Left lung (tissue), 10 donors: ENCODE measurements around the gene SND1. TPM values are rescaled to one million over a fixed set of nuclear protein-coding genes. Genes with fewer than 3 reads are reported as not detected.

ENCODE experiments used
- ATAC-seq: fragments of 200-7000 bp; cut with Tn5 transposase; one replicate; pipeline ENCODE4 v1.9.1; 2020; ENCODE audit warnings: moderate library complexity
- DNase-seq, 4 donors: peaks; one replicate each; pipeline ENCODE4 v3.0.0-alpha.2; 2013 to 2020
- H3K27ac ChIP-seq, 2 donors: fragments of 200-600 bp; sonication (generic) in 1 of 2; one replicate each; pipeline versions ENCODE4 v1.5.0 to v1.8.0; 2020 to 2021
- H3K27me3 ChIP-seq, 2 donors: fragments of 200-600 bp; sonication (generic) in 1 of 2; one replicate each; pipeline versions ENCODE4 v1.5.0 to v1.8.0; 2020 to 2021
- H3K36me3 ChIP-seq, 2 donors: fragments of 200-600 bp; sonication (generic) in 1 of 2; one replicate each; pipeline versions ENCODE4 v1.5.0 to v1.8.0; 2020 to 2021
- H3K4me1 ChIP-seq, 2 donors: fragments of 200-600 bp; one replicate each; pipeline ENCODE4 v1.8.0; 2021
- H3K4me3 ChIP-seq, 2 donors: fragments of 200-600 bp; sonication (generic) in 1 of 2; one replicate each; pipeline versions ENCODE4 v1.5.0 to v1.8.0; 2020 to 2021; ENCODE audit warnings: mild to moderate bottlenecking in 1 of 2
- H3K9me3 ChIP-seq, 2 donors: fragments of 200-600 bp; sonication (generic) in 1 of 2; one replicate each; pipeline versions ENCODE4 v1.5.0 to v1.8.0; 2020 to 2021
- intact Hi-C, 2 donors: fragments of 100-400 bp; cut with DNase I; formaldehyde crosslinking; loops; one replicate each; pipeline versions ENCODE4 v1.11.2 to v1.14.2; 2022
- polyA plus RNA-seq, 6 donors: library from polyadenylated mRNA; unstranded; fragments of 120-200 nt; gene quantifications; one replicate each; pipeline ENCODE4 v1.2.1, GENCODE V29; 2013; ENCODE audit not compliant: insufficient read length in 6 of 6
- total RNA-seq, 2 donors: library from RNA; stranded (reverse); fragmentation: NEBNext Ultra II Directional; extraction: Animal tissue kit (Norgen Biotek cat#: 25700); gene quantifications; one replicate each; pipeline ENCODE4 v1.2.1, GENCODE V29; 2021
- TF ChIP-seq, protein P1 (sequence below), 2 donors: fragments of 200-600 bp; sonication (generic) in 1 of 2; IDR thresholded peaks; one replicate each; pipeline versions ENCODE4 v1.5.0 to v1.8.0; 2021; ENCODE audit warnings: antibody characterized with exemption in 2 of 2
- donor health status: DM: no; HTN: yes; CAD: no.
- donor health status: DM: no; HTN: no; CAD: no.

Gene SND1
- total and polyA plus RNA-seq, 8 donors: 141 to 229 (median 156) TPM

DNA sequence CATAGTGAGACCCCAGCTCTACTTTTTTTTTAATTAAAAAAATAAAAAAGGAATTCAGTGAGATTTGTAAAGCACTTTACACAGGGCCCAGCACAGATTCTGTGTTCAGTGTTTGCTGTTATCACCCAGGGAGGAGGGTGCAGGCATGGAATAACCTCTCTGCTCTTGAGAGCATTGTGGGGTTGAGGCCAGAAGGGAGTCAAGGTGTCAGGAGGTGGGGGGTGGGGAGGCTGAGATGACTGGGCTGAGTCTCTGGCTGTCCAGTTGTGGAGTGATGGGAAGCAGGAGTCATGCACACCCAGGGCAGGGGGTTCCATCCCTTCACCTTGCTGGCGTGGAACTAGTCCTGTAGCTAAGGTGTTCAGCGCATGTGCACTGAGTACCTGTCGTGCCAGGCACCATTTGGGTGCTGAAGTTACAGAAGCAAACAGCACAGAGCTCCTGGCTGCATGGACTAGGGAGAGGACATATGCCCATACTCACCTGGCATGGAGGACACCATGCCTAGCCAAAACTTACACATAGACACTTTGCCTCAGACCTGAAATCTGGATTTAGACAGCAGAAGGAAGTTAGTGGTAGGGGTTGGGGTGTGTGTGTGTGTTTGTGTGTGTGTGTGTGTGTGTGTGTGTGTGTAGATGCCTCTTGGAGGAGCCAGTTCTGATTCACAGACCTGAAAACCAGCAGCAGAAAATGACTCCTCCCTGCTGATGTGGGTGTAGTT lies 448.4 kb downstream of the SND1 start:
- Histone ChIP-seq H3K36me3 (peaks cover 0 to 24% of the 10 kb centered on the region in 2 donors), H3K27me3 (peaks cover 15 to 26% of the 10 kb centered on the region in 2 donors), H3K4me3 (no peak overlapping the region), H3K4me1 (peaks cover 10 to 13% of the 10 kb centered on the region in 2 donors), H3K27ac (no peak overlapping the region), H3K9me3 (no peaks in the 10 kb centered on the region)
- TF ChIP-seq, protein P1, sequence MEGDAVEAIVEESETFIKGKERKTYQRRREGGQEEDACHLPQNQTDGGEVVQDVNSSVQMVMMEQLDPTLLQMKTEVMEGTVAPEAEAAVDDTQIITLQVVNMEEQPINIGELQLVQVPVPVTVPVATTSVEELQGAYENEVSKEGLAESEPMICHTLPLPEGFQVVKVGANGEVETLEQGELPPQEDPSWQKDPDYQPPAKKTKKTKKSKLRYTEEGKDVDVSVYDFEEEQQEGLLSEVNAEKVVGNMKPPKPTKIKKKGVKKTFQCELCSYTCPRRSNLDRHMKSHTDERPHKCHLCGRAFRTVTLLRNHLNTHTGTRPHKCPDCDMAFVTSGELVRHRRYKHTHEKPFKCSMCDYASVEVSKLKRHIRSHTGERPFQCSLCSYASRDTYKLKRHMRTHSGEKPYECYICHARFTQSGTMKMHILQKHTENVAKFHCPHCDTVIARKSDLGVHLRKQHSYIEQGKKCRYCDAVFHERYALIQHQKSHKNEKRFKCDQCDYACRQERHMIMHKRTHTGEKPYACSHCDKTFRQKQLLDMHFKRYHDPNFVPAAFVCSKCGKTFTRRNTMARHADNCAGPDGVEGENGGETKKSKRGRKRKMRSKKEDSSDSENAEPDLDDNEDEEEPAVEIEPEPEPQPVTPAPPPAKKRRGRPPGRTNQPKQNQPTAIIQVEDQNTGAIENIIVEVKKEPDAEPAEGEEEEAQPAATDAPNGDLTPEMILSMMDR (IDR thresholded peaks at IDR 0.05): no peak
- no peak for ATAC-seq
- no peak for DNase-seq
- intact Hi-C loops: no loop called here

DNA sequence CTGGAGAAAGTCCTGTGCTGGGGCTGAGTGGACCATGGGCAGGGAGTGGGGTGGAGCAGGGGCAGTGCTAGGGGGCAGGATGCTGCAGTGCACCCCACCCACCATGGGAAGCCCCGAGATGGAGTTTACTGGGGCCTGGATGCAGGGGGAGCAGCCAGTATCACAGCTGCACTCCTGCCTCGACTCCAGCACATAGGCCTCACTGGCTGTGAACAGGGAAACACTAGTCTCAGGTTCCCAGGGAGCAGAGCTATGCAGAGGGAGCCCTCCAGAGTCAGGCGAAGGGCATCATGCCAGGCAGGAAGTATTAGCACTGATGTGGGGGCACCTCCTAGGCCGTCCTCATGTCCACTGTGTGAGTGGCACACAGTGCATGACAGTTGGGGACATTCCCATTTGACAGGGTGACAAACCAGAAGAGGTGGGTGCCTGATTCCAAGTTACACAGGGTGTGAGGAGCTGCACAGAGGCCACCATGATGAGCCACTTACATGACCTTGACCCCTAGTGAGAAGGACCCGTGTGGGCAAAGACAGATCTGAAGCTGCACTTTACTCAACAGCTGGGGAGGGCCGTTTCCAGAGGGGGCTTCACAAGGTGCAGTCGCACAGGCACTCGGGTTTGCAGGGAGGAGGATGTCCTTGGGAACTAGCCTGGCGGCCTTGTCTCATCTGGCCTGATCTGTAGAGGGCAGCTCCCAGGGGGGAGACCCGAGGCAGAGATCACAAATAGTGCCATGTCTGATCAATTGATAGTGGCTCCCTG lies 449.1 kb downstream of the SND1 start:
- Histone ChIP-seq H3K9me3 (no peaks in the 10 kb centered on the region), H3K36me3 (peaks cover 0 to 17% of the 10 kb centered on the region in 2 donors), H3K27me3 (peaks cover 15 to 33% of the 10 kb centered on the region in 2 donors), H3K4me3 (no peak overlapping the region), H3K27ac (no peak overlapping the region), H3K4me1 (peaks cover 10 to 13% of the 10 kb centered on the region in 2 donors)
- no peak for ATAC-seq
- TF ChIP-seq, protein P1 (IDR thresholded peaks at IDR 0.05): no peak
- DNase-seq: no peak
- intact Hi-C loops: no loop called here

DNA sequence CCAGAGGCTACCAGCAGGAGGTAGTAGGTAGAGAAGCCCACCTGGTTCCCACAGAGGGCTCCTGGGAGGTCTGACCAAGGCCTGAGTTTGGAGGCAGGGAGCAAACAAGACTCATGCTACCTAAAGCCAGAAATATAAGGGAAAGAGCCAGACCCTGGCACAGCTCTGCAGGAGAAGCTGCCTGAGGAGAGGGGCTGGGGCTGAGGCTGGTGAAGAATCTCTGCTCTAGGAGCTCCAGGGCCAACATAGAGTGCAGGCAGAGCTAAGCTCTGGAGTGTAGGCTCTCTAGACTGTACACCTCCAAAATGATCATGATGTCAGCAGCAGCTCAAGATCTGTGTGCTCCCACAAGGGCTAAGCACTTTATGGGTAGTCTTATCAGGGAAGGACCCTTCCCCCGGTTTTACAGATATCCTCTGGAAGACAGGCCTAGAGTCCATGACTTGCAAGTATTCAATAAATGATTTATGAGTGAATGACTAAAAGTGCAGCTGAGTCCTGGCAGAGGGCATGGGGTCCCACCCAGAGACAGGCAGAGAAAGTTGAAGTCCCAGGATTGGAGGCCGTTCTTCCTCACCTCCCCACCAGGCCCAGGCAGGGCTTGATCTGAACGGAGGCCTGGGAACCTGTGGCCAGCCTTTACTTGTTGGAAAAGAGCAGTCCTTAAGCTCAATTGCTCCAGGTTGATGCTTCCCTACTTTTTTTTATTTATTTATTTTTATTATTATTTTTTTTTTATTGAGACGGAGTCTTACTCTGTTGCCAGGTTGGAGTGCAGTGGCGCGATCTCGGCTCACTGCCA lies 450.7 kb downstream of the SND1 start:
- TF ChIP-seq, protein P1 (IDR thresholded peaks at IDR 0.05): no peak
- H3K4me1 ChIP-seq: peaks cover 10 to 13% of the 10 kb centered on the region in 2 donors
- no peak overlapping the region for H3K4me3 ChIP-seq
- no peak for ATAC-seq
- no peak overlapping the region for H3K27ac ChIP-seq
- peaks cover 15 to 38% of the 10 kb centered on the region in 2 donors for H3K27me3 ChIP-seq
- H3K9me3 ChIP-seq: no peaks in the 10 kb centered on the region
- H3K36me3 ChIP-seq: peaks cover 0 to 7% of the 10 kb centered on the region in 2 donors
- intact Hi-C loops: no loop called here
- DNase-seq: no peak

DNA sequence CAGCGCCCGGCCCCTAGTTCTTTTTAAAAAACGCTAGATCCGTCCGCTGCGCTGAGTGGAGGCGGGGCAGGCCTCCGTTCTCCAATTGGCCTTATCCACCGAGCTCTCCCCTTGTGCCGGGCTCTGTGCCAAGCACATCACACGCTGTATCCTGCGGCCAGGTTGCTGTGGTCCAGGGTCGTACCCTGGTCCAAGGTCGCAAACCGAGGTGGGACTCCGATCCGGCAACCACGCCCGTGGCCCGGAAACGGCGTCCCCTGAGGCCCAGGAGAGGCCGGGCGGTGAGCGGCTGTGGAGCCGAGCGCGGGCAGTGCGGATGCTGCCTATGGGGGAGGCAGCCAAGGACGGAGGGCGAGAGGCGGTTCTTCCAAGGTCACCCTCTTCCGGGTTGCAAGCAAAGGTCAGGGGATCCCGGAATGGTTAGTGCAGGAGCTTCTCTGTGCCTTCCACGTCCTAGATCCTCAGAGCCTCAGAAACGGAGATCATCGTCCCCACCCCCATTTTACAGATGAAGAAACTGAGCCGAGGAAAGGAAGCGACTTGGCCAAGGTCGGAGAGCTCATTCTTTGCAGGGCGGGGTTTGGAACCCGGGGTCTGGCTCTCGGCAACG lies 451.6 kb downstream of the SND1 start:
- H3K9me3 ChIP-seq: no peaks in the 10 kb centered on the region
- H3K4me1 ChIP-seq: peaks cover 10 to 19% of the 10 kb centered on the region in 2 donors
- no peaks in the 10 kb centered on the region for H3K36me3 ChIP-seq
- peak overlapping the region; percentile 14 to 22 for H3K4me3 ChIP-seq
- H3K27ac ChIP-seq: no peak overlapping the region
- intact Hi-C loops: no loop called here
- TF ChIP-seq, protein P1 (IDR thresholded peaks at IDR 0.05): no peak
- DNase-seq (peak in 1 of 4 donors; percentile 26), ATAC-seq (peak; percentile 25)
- H3K27me3 ChIP-seq: peaks cover 15 to 45% of the 10 kb centered on the region in 2 donors
